GM18909 (cell line): ENCODE results near the gene TBX15.

Experiments used
- ATAC-seq: cut with Tn5 transposase; IDR thresholded peaks from one replicate; pipeline ENCODE4 v1.9.1; 2021; ENCODE audit warnings: mild to moderate bottlenecking; ENCODE audit not compliant: unreplicated experiment, poor library complexity

TBX15 gene

GRCh38 chr1:119002028-119002686, 14.0 kb upstream of the TBX15 start:
- no peak for ATAC-seq

DNA sequence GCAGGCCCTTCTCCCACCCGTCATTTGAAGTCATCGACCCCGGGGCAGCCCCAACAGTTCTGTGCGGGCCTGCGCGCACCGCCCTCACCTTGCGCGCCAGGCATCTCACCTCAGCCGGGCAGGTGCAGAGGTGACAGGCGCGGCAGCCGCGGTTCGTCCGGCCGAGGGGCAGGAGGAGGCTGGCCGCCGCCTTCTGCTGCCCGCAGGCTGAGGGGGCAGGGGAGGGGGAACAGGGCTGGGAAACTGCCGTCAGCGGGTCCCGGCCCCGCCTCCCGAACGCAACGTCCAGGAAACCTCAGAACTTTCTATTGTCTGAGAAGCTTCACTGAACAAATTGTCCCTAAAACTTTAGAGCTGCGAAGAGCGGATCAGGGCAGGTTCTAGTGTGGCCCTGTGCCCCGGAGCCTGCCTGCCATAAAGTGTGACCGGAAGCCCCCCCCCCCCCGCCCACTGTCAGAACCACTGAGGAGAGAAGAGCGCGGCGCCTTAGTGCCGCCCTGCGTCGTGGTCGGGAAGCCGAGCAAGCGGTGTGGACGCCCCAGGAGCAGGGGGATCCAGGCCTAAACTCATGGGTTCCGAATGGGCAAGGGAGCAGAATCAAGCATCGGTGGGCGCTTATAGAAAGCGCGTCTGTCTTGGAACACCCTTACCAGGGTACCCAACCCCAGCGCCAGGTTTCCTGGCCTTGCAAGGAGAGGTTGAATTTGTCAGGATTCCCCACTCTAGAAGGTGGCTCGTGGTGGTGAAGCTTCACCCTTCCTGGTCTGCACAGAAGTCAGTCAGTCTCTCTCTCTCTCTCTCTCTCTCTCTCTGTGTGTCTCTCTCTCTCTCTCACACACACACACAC, 13.3 kb upstream of the TBX15 start:
- ATAC-seq = no peak

DNA sequence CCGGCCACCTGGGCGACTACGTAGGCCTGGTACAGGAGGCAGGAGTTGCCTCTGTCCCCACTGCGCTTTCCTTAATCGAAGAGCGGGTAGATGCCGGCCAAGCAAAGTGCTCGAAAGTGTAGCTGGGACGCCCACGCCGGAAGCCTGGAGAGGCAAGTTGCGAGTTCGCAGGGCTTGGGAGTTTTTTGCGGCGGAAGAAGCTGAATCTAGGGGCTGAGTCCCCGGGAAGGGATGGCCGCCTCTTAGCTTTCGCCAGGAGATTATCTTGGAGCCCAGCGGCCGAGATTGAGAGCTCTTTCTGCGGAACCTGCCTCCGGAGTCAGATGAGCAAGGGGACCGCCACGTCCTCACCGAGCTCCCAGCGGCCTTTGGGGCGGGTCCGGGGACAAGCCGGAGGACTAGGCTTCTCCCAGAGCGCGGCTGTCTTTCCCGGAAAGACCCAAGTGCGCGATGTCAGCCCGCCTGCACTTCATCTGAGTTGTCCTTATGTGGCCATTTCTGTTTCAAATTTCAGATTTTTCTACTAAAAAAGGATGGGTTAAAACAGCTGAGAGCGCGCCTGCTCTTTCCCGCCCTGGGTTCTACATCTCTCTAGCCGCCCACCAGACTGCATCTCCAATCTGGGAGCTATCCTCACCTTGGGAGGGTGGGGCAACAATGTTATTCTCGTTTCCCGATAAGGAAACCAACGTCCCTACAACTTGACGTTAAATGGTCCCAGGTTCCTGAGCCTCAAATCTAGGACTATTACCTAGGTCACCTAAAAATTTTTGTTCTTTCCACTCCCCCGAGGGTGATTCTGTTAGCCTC, 12.4 kb upstream of the TBX15 start:
- peak; percentile 35 for ATAC-seq

DNA sequence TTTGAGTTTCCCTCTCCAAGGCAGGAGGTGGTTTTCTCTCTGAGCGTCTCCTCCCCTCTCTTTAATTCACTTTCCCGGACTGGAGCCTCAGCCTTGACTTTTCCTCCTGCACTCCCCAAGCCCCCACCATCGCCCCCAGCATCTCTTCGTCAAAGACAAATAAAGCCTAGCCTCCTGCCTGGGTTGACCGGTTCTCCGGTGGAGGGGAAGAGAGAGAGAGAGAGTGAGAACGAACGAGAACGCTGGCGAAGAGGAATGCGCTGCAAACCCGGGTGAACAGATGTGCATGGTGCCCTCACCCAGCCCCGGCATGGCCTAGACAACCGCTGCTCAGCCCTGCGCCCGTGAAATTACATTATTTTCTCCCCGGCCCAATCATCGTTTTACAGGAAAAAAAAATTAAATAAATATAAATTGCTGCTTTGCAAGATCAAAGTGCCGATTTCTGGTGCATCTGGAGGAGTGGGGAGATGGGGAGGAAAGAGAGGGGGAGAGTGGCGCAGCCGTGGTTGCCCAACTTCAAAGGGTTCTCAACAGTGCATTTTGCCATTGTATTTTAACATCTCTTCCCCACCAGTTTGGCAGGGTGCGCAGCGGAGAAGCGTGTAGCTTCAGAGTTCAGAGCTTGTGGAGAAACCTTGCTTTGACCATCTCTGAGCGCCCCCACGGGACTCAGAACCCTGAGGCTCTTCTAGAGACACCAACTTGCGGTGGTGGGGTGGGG, 11.4 kb upstream of the TBX15 start:
- no peak for ATAC-seq

DNA sequence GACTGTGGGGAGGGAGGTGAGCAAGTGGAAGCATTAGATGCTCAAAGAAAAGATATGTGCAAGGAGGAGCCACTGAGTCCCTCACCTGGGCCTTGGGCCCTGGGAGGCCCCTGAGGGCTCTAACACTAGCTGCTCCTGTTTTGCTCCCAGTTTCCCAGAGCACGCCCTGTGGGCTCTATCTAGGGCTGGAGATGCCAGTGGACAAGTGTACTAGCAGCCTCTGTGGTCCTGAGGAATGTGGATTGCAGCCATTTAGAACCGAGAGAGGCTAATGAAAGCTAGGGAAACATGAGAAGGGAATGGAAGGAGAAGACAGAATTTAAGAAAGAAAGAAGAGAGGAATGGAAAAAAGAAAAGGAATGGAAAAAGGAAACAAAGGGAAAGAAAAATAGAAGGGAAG, 10.0 kb upstream of the TBX15 start:
- no peak for ATAC-seq

DNA sequence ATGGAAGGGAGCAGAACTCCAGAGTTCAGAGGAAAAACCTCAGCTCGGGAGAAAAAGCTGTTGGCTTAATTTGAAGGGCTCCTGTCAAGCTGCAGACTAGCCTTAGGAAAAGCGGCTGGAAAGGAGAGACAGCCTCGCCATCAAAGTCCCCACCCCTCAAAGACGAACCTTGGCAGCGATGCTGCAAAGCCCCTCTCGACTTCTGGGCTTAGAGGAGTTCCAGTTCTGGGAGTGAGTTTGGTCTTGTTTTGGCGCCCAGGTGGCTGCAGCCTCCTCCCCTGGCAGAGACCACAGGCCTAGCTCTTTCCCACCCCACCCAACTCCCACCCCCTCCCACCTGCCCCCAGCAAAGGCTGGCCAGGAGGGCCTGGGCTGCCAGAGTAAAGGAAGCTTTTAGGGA, 9.1 kb upstream of the TBX15 start:
- no peak for ATAC-seq

GRCh38 chr1:118995312-118996016, 7.3 kb upstream of the TBX15 start:
- no peak for ATAC-seq

- no peak for ATAC-seq
Observed at GRCh38 chr1:118993700-118994026, 5.5 kb upstream of the TBX15 start.

DNA sequence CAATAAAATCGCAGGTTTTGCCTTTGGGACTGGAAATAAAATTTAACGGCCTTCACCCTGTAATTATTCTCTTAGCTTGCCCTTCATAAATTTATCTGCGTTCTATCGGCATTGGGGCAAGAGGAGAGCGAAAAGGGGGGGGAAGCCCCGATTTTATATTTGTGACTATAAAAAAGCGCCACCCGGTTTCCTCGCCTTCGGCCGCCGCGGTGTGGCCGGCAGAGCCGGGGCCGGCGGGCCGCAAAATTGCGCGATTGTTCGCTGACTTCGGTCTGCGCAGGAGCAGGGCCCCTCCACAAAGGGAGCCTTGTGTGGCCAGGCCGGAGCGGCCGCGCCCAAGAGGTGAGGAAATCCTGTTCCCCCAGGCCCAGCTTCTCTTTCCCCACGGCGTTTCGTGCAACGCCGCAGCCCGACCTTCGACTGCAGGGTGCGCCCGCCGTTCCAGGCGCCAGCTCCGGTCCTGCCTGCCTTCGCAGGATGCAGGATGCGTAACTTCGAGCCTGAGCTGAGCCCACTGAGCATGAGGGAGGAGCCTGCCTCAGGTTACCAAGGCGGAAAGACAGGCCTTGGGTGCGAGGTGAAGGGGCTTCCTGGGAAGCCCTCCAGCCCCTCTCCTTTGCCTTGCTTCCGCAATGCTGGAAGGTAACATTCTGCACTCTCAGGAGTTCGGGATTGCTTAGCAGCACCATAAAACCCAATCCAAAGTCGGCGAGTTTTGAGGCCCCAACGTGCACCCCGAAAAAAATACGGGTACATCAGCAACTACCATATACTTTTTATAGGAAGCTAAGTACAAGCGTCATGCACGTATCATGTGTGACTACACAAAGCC, 4.9 kb upstream of the TBX15 start:
- ATAC-seq = no peak

- ATAC-seq = no peak
Observed at GRCh38 chr1:118992237-118992825, 4.2 kb upstream of the TBX15 start.

DNA sequence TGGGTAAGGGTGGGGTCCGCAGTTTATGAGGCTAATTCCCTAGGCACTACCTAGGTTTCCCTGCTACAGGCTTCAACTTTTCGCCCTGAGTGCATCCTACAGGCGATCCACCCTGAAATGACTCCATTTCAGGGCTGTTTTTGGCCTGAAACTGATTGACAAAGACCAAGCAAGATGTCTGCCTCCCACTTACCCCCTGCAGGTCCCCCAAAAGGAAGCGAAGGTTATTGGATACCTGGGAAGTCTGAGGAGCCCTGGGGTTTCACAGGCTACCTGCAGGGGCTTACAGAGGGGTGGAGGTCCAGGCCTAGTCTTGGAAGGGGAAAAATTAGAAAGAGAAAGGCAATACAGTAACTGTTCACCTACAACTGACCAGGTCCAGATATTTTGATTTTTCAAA, 3.3 kb upstream of the TBX15 start:
- no peak for ATAC-seq

DNA sequence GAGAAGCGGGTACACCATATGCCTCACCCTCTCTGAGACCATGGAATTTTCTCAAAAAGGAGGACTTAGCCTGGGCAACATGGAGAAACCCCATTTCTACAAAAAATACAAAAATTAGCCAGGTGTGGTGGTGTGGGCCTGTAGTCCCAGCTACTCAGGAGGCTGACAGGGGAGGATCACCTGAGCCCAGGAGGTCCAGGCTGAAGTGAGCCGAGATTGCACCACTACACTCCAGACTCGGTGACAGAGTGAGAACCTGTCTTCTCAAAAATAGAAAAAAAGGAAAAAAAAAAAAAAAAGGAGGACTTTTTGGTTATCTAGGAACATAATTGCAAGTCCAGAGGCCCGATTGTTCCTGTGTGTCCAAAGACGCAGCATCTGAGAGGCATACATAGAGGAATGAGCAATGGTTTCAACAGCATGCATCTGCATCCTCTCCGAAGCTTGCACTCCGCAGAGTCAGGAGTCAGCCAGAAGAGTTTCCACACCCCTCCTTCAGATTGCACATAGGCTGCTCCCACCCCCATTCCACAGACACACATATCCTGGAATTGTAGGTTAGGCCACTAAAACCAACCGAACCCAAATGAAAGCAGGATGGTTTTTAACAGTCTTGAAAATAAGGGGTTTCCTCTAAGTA, 2.5 kb upstream of the TBX15 start:
- no peak for ATAC-seq

DNA sequence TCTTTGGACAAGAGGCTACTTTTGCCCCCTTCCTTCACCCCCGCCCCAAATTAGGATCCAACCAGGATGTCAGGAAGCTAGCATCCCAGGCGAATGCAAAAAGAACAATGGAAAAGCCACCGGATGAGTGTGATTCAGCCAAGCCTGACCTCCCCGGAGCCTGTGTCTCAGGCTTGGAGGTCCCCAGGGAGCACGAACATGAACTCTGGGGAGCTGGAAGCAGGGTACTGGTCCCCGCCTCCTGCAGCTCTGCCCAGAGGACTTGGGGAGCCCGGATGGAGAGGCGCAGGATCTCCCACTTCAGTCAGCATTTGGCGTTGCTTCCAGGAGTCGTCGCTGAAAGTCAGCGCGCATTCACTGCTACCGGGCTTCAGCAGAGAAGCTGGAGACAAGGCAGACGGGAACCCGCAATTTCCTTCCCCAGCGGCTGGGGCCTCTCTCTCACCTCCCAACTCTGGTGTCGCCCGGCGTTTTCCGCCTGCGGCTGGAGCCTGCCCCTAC, 1.8 kb upstream of the TBX15 start:
- no peak for ATAC-seq

DNA sequence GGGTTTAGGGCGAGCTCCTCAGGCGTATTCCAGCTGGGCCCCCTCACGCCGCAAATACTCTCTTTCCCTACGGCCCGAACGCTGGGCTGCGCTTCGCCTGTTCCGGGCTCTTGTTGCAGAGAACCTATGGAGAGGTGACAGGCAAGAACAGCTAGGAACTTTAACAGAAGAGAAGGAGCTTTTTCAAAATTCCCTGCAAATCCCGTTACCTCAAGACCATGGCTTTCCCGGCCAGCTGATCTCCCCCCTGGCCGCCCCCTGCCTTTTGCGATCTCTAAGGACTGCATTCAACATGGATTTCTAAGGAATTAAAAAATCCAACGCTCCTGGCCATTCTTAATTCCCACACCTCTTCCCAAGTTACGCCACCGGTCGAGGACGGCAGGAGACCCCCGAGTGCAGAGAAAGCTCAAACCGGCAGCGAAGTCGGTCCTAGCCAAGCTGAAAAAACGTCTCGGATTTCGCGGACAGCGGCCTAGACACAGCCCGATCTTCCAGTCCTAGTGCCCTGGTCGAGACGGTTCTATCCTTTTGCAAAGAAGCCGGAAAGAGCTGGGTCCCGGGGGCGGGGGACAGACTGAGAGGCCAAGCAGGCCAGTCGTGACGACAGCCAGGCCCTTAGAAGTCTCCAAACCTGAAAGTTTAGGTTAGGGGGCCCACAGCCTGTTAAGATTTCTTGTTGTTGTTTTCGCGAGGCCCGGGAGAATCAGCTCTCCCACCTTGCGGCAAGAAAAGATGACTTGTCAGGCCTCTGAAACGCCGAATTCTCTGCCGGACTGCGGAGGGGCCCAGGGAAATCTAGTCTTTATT, 1.1 kb upstream of the TBX15 start:
- ATAC-seq = no peak

DNA sequence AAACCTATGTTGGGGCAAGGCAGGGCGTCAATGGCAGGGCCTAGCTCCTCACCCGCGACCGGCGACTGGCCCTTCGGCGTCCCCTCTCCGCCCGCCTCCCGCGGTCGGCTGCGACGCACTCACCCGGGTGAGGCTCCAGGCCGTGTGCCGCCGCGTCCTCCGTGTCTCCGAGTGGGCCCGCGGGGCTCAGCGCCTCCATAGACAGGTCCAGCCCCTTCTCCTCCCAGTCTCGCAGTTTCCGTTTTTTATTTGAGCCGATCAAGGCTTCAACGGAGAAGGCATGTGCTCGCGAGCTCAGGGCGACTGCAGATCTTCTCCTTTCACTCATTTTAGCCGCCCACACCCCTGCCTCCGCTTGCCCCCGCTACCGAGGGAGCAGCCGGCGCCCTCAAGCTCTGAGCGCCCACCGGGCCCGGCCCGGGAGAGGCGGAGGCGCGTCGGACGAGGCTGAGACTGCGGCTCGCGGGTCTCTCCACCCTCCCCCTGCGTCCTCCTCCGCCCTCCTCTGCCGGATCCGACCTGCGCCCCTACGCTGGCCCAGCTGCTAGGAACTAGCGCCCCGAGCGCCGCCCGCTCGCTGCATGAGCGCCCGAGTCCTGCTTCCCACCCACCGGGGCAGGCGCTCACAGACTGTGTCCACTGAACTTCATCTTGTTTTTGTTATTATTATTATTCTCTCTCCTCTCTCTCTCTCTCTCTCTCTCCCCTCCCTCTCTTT, 516 bp downstream of the TBX15 start:
- peak; percentile 38 for ATAC-seq

DNA sequence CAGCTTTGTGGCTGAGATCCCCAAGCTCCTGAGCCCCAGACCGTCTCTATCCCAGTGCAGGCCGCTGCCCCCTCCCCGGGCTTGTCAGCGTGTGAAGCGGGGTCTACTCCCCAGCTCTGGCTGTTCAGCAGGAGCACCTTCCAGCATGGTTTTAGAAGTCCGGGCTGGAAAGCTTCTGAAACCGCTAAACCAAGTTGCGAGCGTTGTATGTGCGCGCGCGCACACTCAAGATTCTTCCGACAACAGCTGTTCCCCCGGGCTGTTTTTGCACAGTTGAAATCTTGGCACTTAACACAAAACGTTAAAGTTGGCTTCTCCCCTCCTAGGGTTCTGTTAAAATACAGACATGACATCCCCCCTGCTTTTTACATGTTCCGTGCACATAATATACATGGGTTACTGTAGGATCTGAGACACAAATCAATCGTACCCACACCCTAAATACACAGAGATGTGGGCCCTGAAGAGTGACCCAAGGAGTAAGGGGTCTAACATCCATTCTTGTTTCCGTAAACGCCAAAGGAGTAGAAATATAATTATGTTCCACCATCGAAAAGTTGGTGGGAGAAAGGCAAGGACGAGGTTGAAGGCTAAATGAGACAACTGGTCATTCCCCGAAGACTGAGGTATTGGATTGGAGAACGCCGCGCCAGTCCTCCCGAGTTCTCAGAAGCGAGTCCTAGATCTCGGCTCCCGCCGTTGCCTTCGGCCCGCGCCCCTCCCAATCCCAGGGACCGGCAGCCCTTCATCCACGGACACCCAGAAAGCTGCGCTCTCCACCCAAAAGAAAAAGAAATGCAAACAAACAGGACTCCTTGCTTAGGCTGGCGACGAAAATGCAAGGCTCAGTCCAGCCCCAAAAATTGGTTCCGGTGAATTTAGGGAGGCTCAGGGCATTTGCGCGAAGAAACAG, 1.3 kb downstream of the TBX15 start:
- no peak for ATAC-seq
